ENCODE measurements around the gene PMM2.
"Not testable (repeated sequence)": the region's sequence is repeated elsewhere in the genome, so short reads cannot be mapped to it uniquely, and the experiment has no call there.

Gene PMM2

GRCh38 chr16:8775359-8775758, 22.3 kb upstream of the PMM2 start:
- TF ChIP-seq HDGF (IDR thresholded peaks at IDR 0.05; ENCODE audit: borderline replicate concordance), result no peak
- TF ChIP-seq LEF1 (IDR thresholded peaks at IDR 0.05; ENCODE audit: borderline replicate concordance), result no peak
- TF ChIP-seq NFRKB (IDR thresholded peaks at IDR 0.05), result no peak
- no peak for TF ChIP-seq FOXK2 (IDR thresholded peaks at IDR 0.05)
- no peak for TF ChIP-seq TARDBP (IDR thresholded peaks at IDR 0.05)
- no peak for TF ChIP-seq PKNOX1 (IDR thresholded peaks at IDR 0.05)
- TF ChIP-seq BHLHE40 (IDR thresholded peaks at IDR 0.05; ENCODE audit: borderline replicate concordance), result no peak
- ChIA-PET POLR2A (no interaction called here), CTCF (no interaction called here)
- no peak for DNase-seq (ENCODE audit: extremely low spot score)

DNA sequence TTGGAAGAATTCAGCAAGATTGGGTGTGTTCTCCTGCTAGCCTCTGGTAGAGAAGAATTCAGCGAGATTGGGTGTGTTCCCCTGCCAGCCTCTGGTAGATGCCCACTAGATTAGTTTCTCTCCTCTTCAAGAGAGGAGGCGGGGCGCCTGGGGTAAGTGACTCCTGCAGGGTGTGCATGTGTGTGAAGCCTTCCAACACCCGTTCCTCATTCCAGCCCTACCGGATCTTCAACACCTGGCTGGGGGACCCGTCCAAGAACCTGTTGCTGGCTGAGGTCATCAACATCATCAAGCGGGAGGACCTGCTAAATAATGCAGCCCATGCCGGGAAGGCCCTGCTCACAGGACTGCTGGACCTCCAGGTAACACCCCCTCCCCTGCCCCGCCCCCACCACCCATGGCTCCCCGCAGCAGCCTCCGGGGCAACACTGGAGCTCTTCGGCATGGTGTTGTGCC, 21.5 kb upstream of the PMM2 start:
- ChIA-PET POLR2A (no interaction called here), CTCF (no interaction called here)
- no peak for DNase-seq (ENCODE audit: extremely low spot score)
- no peak for TF ChIP-seq L3MBTL2 (conservative IDR thresholded peaks at IDR 0.05)
- no peak for TF ChIP-seq FOXK2 (IDR thresholded peaks at IDR 0.05)
- TF ChIP-seq BHLHE40 (IDR thresholded peaks at IDR 0.05; ENCODE audit: borderline replicate concordance), result no peak

DNA sequence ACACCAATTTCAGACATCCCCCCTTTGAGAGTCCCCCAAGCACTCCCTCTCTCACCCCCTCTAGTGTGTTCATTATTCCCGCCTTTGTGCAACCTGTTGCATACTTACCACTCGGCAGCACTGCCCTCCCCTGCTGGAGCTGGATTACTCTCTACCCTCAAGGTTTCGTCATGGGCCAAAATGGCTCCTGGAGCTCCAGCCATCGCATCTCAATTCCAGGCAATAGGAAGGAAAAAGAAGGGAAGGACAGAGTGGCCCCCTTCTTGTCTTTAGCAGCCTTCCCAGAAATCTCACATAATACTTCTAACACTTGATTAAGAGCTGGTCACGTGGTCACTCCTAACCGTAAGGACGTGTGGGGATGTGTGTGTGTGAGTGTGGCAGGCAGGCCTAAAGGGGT, 20.4 kb upstream of the PMM2 start:
- ChIA-PET CTCF (interaction anchor here (0.6 kb wide), 1 partner anchor 187 kb away, joined by 3 read pairs; no protein-coding TSS in a partner anchor), POLR2A (no interaction called here)
- no peak for TF ChIP-seq SP1 (IDR thresholded peaks at IDR 0.05)
- no peak for TF ChIP-seq L3MBTL2 (conservative IDR thresholded peaks at IDR 0.05)
- no peak for TF ChIP-seq ARNT (IDR thresholded peaks at IDR 0.05)
- TF ChIP-seq BHLHE40 (IDR thresholded peaks at IDR 0.05; ENCODE audit: borderline replicate concordance), result no peak
- TF ChIP-seq NFRKB (IDR thresholded peaks at IDR 0.05), result no peak
- TF ChIP-seq FOXA1 (IDR thresholded peaks at IDR 0.05), result no peak
- TF ChIP-seq HDGF (IDR thresholded peaks at IDR 0.05; ENCODE audit: borderline replicate concordance), result no peak
- TF ChIP-seq FOXM1 (IDR thresholded peaks at IDR 0.05; ENCODE audit: borderline replicate concordance), result no peak
- TF ChIP-seq SUZ12 (IDR thresholded peaks at IDR 0.05), result no peak
- no peak for TF ChIP-seq LEF1 (IDR thresholded peaks at IDR 0.05; ENCODE audit: borderline replicate concordance)
- no peak for TF ChIP-seq ELF4 (IDR thresholded peaks at IDR 0.05)
- TF ChIP-seq TARDBP (IDR thresholded peaks at IDR 0.05), result no peak
- no peak for TF ChIP-seq PKNOX1 (IDR thresholded peaks at IDR 0.05)
- no peak for DNase-seq (ENCODE audit: extremely low spot score)

- CTCF ChIA-PET, result no interaction called here
- POLR2A ChIA-PET, result no interaction called here
- DNase-seq (ENCODE audit: extremely low spot score), result no peak
- TF ChIP-seq CTBP1 (IDR thresholded peaks at IDR 0.05; ENCODE audit: borderline replicate concordance) (no peak), HDGF (IDR thresholded peaks at IDR 0.05; ENCODE audit: borderline replicate concordance) (no peak), ZNF384 (IDR thresholded peaks at IDR 0.05) (no peak), SP1 (IDR thresholded peaks at IDR 0.05) (no peak), SUZ12 (IDR thresholded peaks at IDR 0.05) (no peak), PKNOX1 (IDR thresholded peaks at IDR 0.05) (no peak), NFRKB (IDR thresholded peaks at IDR 0.05) (no peak), BHLHE40 (IDR thresholded peaks at IDR 0.05; ENCODE audit: borderline replicate concordance) (no peak), ELF4 (IDR thresholded peaks at IDR 0.05) (no peak), FOXM1 (IDR thresholded peaks at IDR 0.05; ENCODE audit: borderline replicate concordance) (no peak), FOXA1 (IDR thresholded peaks at IDR 0.05) (no peak), FOXK2 (IDR thresholded peaks at IDR 0.05) (no peak), TARDBP (IDR thresholded peaks at IDR 0.05) (no peak), L3MBTL2 (conservative IDR thresholded peaks at IDR 0.05) (no peak), ARNT (IDR thresholded peaks at IDR 0.05) (no peak), LEF1 (IDR thresholded peaks at IDR 0.05; ENCODE audit: borderline replicate concordance) (no peak)
Measured at GRCh38 chr16:8781797-8782196, 15.8 kb upstream of the PMM2 start.

DNA sequence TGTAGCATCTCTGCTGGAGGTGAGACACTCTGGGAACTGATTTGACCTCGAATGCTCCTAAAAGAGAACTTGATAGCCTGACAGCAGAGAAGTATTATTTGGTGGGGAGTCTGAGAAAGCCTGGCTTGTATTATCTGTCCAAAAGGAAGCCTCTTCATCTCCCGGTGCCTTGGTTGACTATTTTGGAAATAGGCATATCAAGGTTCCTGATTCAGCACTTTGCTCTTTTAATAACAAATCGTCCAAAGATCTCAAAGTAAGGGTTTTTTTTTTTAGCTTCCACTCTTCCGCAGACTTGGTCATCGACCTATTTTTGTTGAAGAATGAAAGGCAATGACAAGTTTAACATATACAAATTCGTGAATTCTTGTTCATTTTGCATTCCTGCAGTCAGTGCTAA, 15.0 kb upstream of the PMM2 start:
- TF ChIP-seq LEF1 (IDR thresholded peaks at IDR 0.05; ENCODE audit: borderline replicate concordance), result no peak
- TF ChIP-seq ARNT (IDR thresholded peaks at IDR 0.05), result no peak
- TF ChIP-seq L3MBTL2 (conservative IDR thresholded peaks at IDR 0.05), result no peak
- TF ChIP-seq HDGF (IDR thresholded peaks at IDR 0.05; ENCODE audit: borderline replicate concordance), result no peak
- no peak for TF ChIP-seq SUZ12 (IDR thresholded peaks at IDR 0.05)
- TF ChIP-seq TARDBP (IDR thresholded peaks at IDR 0.05), result no peak
- no peak for TF ChIP-seq BHLHE40 (IDR thresholded peaks at IDR 0.05; ENCODE audit: borderline replicate concordance)
- TF ChIP-seq PKNOX1 (IDR thresholded peaks at IDR 0.05), result no peak
- POLR2A ChIA-PET, result no interaction called here
- CTCF ChIA-PET, result no interaction called here
- no peak for DNase-seq (ENCODE audit: extremely low spot score)

DNA sequence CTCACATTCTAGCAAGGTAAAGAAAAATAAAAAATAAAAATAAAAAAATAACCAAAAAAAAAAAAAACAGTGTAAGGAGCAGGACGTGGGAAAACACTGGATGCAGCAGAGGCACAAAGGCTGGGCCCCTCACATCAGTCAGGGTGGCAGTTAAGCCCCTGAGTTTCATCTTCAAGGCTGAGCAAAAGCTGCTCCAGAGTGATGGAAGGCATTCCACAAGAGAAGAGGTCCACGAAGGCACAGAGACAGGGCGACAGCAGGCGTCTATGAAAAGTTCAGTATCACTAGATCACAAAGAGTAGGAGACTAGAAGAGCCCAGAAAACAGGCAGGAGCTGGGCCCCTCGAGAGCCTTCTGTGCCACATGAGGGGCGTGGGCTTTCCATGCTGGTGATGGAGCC, 12.2 kb upstream of the PMM2 start:
- TF ChIP-seq HDGF (IDR thresholded peaks at IDR 0.05; ENCODE audit: borderline replicate concordance), result no peak
- TF ChIP-seq FOXK2 (IDR thresholded peaks at IDR 0.05), result no peak
- TF ChIP-seq ZNF384 (IDR thresholded peaks at IDR 0.05), result no peak
- no peak for TF ChIP-seq NFRKB (IDR thresholded peaks at IDR 0.05)
- TF ChIP-seq L3MBTL2 (conservative IDR thresholded peaks at IDR 0.05), result no peak
- no peak for TF ChIP-seq SUZ12 (IDR thresholded peaks at IDR 0.05)
- no peak for TF ChIP-seq CTBP1 (IDR thresholded peaks at IDR 0.05; ENCODE audit: borderline replicate concordance)
- TF ChIP-seq TARDBP (IDR thresholded peaks at IDR 0.05), result no peak
- TF ChIP-seq LEF1 (IDR thresholded peaks at IDR 0.05; ENCODE audit: borderline replicate concordance), result no peak
- TF ChIP-seq FOXM1 (IDR thresholded peaks at IDR 0.05; ENCODE audit: borderline replicate concordance), result no peak
- no peak for TF ChIP-seq SP1 (IDR thresholded peaks at IDR 0.05)
- TF ChIP-seq BHLHE40 (IDR thresholded peaks at IDR 0.05; ENCODE audit: borderline replicate concordance), result no peak
- no peak for TF ChIP-seq ARNT (IDR thresholded peaks at IDR 0.05)
- no peak for TF ChIP-seq PKNOX1 (IDR thresholded peaks at IDR 0.05)
- TF ChIP-seq ELF4 (IDR thresholded peaks at IDR 0.05), result no peak
- no peak for TF ChIP-seq FOXA1 (IDR thresholded peaks at IDR 0.05)
- no peak for DNase-seq (ENCODE audit: extremely low spot score)
- POLR2A ChIA-PET, result interaction anchor here (1.0 kb wide), 1 partner anchor 11 kb away, joined by 3 read pairs; no protein-coding TSS in a partner anchor
- CTCF ChIA-PET, result no interaction called here

DNA sequence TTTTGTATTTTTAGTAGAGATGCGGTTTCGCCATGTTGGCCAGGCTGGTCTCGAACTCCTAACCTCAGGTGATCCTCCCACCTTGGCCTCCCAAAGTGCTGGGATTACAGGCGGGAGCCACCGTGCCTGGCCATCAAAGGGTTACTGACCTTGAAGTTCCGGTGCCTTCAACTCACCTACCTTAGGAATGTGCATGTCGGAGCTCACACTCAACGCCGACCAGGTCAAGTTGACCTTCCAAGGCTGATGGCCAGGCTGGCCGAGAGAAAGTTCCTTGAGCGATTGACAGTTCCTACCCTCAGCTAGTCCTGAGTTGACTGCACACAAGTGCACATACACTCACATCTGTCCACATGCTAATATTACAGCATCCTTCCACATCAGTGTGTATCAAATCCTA, 11.3 kb upstream of the PMM2 start:
- DNase-seq (ENCODE audit: extremely low spot score); CTCF ChIA-PET; POLR2A ChIA-PET: not testable (repeated sequence)
